ENCODE results near the gene VEZT. TPM values are rescaled to one million over a fixed set of nuclear protein-coding genes. Genes with fewer than 3 reads are reported as not detected.
"Not testable (repeated sequence)": the region's sequence is repeated elsewhere in the genome, so short reads cannot be mapped to it uniquely, and the experiment has no call there.

Gene VEZT
- total RNA-seq, 1 experiment from 2014 or later = 46.4 TPM

GRCh38 chr12:95239216-95239615 lies 21.6 kb downstream of the VEZT start:
- no peak overlapping the region for H3K27ac ChIP-seq (ENCODE audit: low read depth, low read length)
- no peak overlapping the region for H3K4me2 ChIP-seq (ENCODE audit: low read length)
- H3K36me3 ChIP-seq (ENCODE audit: control insufficient read depth in 1 of 2, insufficient read depth in 2 of 2, low read length in 2 of 2) = no peaks in the 10 kb centered on the region
- no peaks in the 10 kb centered on the region for H3K27me3 ChIP-seq (ENCODE audit: insufficient read depth, low read length)
- ChIA-PET RAD21 (ENCODE audit: low non-redundant PET in 1 of 2, low total read pairs in 2 of 2, uncharacterized antibody in 2 of 2, unreplicated experiment in 2 of 2) (no interaction called here), CTCF (no interaction called here), POLR2A (interaction anchor here (0.7 kb wide), 2 partner anchors 14 to 239 kb away, joined by 3 to 4 read pairs; no protein-coding TSS in a partner anchor)
- H3K4me3 ChIP-seq (replicated peaks in 1 of 2; ENCODE audit: low read depth in 1 of 2, low read length in 2 of 2) = no peak overlapping the region
- ATAC-seq (no peak), DNase-seq (ENCODE audit: low read depth, low spot score) (no peak)
- no peaks in the 10 kb centered on the region for H3K9me3 ChIP-seq (ENCODE audit: control insufficient read depth in 1 of 2, insufficient read depth in 1 of 2, low read depth in 1 of 2, low read length in 2 of 2)
- H3K4me1 ChIP-seq (ENCODE audit: control insufficient read depth in 1 of 2, insufficient read depth in 2 of 2, low read length in 2 of 2) = no peaks in the 10 kb centered on the region; a peak in 1 of 4 replicates
- no peak for TF ChIP-seq POLR2AphosphoS5 (IDR thresholded peaks at IDR 0.05; ENCODE audit: low read depth, low read length)
- no peak for TF ChIP-seq POLR2A (IDR thresholded peaks at IDR 0.05; ENCODE audit: borderline replicate concordance, extremely low read depth, insufficient read depth, insufficient read length)
- TF ChIP-seq ZBTB33 (IDR thresholded peaks at IDR 0.05; ENCODE audit: extremely low read depth, insufficient replicate concordance, low read length) = no peak
- no peak for TF ChIP-seq EZH2phosphoT487 (IDR thresholded peaks at IDR 0.05; ENCODE audit: borderline replicate concordance)
- no peak for TF ChIP-seq ZFX (IDR thresholded peaks at IDR 0.05)
- TF ChIP-seq ELF1 (IDR thresholded peaks at IDR 0.05; ENCODE audit: borderline replicate concordance, low read depth) = no peak
- TF ChIP-seq CBX3 (IDR thresholded peaks at IDR 0.05; ENCODE audit: low read depth) = no peak
- TF ChIP-seq MAX (IDR thresholded peaks at IDR 0.05) = no peak
- TF ChIP-seq YY1 (IDR thresholded peaks at IDR 0.05; ENCODE audit: extremely low read depth, insufficient replicate concordance, low read depth, low read length) = no peak
- no peak for TF ChIP-seq CEBPB (IDR thresholded peaks at IDR 0.05; ENCODE audit: low read depth)
- TF ChIP-seq TCF7L2 (IDR thresholded peaks at IDR 0.05; ENCODE audit: borderline replicate concordance, extremely low read depth, insufficient read depth, insufficient read length) = no peak
- no peak for TF ChIP-seq RAD21 (IDR thresholded peaks at IDR 0.05; ENCODE audit: low read depth)
- TF ChIP-seq SIN3A (IDR thresholded peaks at IDR 0.05; ENCODE audit: low read depth) = no peak
- no peak for TF ChIP-seq EZH2 (IDR thresholded peaks at IDR 0.05)
- no TSS peak for BruUV-seq (replicated peaks)
- peaks cover 82% of the 10 kb centered on the region for H3K79me2 ChIP-seq (ENCODE audit: insufficient read depth, low read length)
- intact Hi-C loops (cut with micrococcal nuclease) = no loop called here
- H3K9me2 ChIP-seq (ENCODE audit: insufficient read depth) = no peaks in the 10 kb centered on the region
- no peak overlapping the region for H3K9ac ChIP-seq (ENCODE audit: low read length)
- H4K20me1 ChIP-seq (ENCODE audit: insufficient read depth) = 0 out of 2 replicates have a peak, but pooled peaks cover 11% of the 10 kb centered on the region
- H2AFZ ChIP-seq (ENCODE audit: low read depth, low read length, poor library complexity, severe bottlenecking) = no peak overlapping the region

- Histone ChIP-seq H3K79me2 (ENCODE audit: insufficient read depth, low read length) (peaks cover 86% of the 10 kb centered on the region), H4K20me1 (ENCODE audit: insufficient read depth) (0 out of 2 replicates have a peak, but pooled peaks cover 11% of the 10 kb centered on the region)
- H3K27ac ChIP-seq (ENCODE audit: low read depth, low read length); H3K9ac ChIP-seq (ENCODE audit: low read length); H3K9me2 ChIP-seq (ENCODE audit: insufficient read depth); RAD21 ChIA-PET (ENCODE audit: low non-redundant PET in 1 of 2, low total read pairs in 2 of 2, uncharacterized antibody in 2 of 2, unreplicated experiment in 2 of 2); H3K4me2 ChIP-seq (ENCODE audit: low read length); BruUV-seq (replicated peaks); DNase-seq (ENCODE audit: low read depth, low spot score); H3K36me3 ChIP-seq (ENCODE audit: control insufficient read depth in 1 of 2, insufficient read depth in 2 of 2, low read length in 2 of 2); H3K4me3 ChIP-seq (replicated peaks in 1 of 2; ENCODE audit: low read depth in 1 of 2, low read length in 2 of 2); H3K4me1 ChIP-seq (ENCODE audit: control insufficient read depth in 1 of 2, insufficient read depth in 2 of 2, low read length in 2 of 2); CTCF ChIA-PET; H3K27me3 ChIP-seq (ENCODE audit: insufficient read depth, low read length); ATAC-seq; H3K9me3 ChIP-seq (ENCODE audit: control insufficient read depth in 1 of 2, insufficient read depth in 1 of 2, low read depth in 1 of 2, low read length in 2 of 2); H2AFZ ChIP-seq (ENCODE audit: low read depth, low read length, poor library complexity, severe bottlenecking); intact Hi-C loops (cut with micrococcal nuclease): not testable (repeated sequence)
- POLR2A ChIA-PET = interaction anchor here (0.7 kb wide), 1 partner anchor 239 kb away, joined by 4 read pairs; no protein-coding TSS in a partner anchor
Measured at GRCh38 chr12:95239835-95240234, 22.2 kb downstream of the VEZT start.

Measured in HCT116 (cell line).